Ovary (tissue), 3 donors: ENCODE data around the gene ARID3C.

ENCODE experiments used
- EP300 ChIP-seq: sonication (generic); formaldehyde crosslinking; IDR thresholded peaks from one replicate; pipeline ENCODE4 v1.6.1; 2017; ENCODE audit warnings: antibody characterized with exemption
- POLR2A ChIP-seq: fragments of 450-650 bp; IDR thresholded peaks from one replicate; pipeline ENCODE4 v1.6.1; 2017; ENCODE audit warnings: antibody characterized with exemption, mild to moderate bottlenecking, moderate library complexity
- TF ChIP-seq, protein P1 (sequence below), 3 donors: fragments of 450-650 bp in 2 of 3; fragments of 200-600 bp in 1 of 3; IDR thresholded peaks; one replicate each; pipeline versions ENCODE4 v1.5.1 to v1.8.0; 2016 to 2022; ENCODE audit warnings: antibody characterized with exemption in 3 of 3, mild to moderate bottlenecking in 1 of 3
- donor health status: DM: no; HTN: no; CAD: no.

- TF ChIP-seq, protein P1, sequence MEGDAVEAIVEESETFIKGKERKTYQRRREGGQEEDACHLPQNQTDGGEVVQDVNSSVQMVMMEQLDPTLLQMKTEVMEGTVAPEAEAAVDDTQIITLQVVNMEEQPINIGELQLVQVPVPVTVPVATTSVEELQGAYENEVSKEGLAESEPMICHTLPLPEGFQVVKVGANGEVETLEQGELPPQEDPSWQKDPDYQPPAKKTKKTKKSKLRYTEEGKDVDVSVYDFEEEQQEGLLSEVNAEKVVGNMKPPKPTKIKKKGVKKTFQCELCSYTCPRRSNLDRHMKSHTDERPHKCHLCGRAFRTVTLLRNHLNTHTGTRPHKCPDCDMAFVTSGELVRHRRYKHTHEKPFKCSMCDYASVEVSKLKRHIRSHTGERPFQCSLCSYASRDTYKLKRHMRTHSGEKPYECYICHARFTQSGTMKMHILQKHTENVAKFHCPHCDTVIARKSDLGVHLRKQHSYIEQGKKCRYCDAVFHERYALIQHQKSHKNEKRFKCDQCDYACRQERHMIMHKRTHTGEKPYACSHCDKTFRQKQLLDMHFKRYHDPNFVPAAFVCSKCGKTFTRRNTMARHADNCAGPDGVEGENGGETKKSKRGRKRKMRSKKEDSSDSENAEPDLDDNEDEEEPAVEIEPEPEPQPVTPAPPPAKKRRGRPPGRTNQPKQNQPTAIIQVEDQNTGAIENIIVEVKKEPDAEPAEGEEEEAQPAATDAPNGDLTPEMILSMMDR (IDR thresholded peaks at IDR 0.05): no peak
- TF ChIP-seq POLR2A: no peak
- TF ChIP-seq EP300: no peak
Measured at GRCh38 chr9:34654323-34655051, 25.6 kb upstream of the ARID3C start.
